ENCODE results near the gene ETFA. TPM values are rescaled to one million over a fixed set of nuclear protein-coding genes. Genes with fewer than 3 reads are reported as not detected.
A peak's percentile ranks its signal among the peaks of the same experiment; 100 is the strongest.

ETFA gene
- total and polyA plus RNA-seq, 2 of the 8 experiments (the other 6 are each of a cell fraction or from before 2014, with no cell fraction given), result 60.9 to 90.0 TPM

DNA sequence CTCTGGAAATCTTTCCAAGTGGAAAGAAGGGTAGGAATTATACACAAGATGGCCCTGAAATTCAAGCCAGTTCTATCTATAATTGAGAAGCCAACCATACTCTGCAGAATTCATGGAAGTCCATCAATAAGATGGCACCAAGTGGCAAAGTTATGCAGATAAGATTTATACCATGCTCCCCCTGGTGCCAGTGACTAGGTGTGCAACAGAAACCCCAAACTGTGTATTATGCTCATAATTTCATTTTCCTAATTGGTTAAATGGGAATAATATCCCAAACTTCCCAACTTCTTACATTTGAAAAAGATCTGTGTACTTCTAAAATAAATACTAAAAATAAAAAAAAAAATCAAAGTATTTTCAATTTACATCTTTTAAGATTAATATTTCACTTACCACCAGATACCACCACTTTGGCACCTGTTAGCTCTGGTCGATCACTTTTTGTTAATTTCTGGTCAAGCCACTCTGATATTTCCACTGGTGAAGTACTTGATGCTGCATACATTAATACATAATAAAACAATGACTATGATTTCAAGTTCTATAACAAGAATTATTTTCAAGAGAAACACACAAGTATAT lies 25.9 kb downstream of the ETFA start:
- no peak overlapping the region for H3K27ac ChIP-seq (ENCODE audit: low read depth, low read length)
- no peak overlapping the region for H3K56ac ChIP-seq (replicated peaks; ENCODE audit: insufficient read length, low read depth, low read length)
- no peaks in the 10 kb centered on the region for H3K23me2 ChIP-seq (ENCODE audit: low read depth, low read length)
- no peak overlapping the region for H3K23ac ChIP-seq (ENCODE audit: insufficient read length)
- H2AK5ac ChIP-seq (ENCODE audit: low read depth, low read length), result no peak overlapping the region
- H4K91ac ChIP-seq (replicated peaks; ENCODE audit: insufficient read length, low read length), result no peak overlapping the region
- TF ChIP-seq TEAD4 (IDR thresholded peaks at IDR 0.05; ENCODE audit: low read depth, low read length) (no peak), RAD21 (IDR thresholded peaks at IDR 0.05 in 1 of 2, conservative IDR thresholded peaks at IDR 0.05 in 1 of 2; ENCODE audit: low read depth in 2 of 2, low read length in 2 of 2) (0 out of 4 replicates have a peak, but pooled peaks of 1 of the 2 experiments have one; percentile 3)
- TF ChIP-seq, protein P1, sequence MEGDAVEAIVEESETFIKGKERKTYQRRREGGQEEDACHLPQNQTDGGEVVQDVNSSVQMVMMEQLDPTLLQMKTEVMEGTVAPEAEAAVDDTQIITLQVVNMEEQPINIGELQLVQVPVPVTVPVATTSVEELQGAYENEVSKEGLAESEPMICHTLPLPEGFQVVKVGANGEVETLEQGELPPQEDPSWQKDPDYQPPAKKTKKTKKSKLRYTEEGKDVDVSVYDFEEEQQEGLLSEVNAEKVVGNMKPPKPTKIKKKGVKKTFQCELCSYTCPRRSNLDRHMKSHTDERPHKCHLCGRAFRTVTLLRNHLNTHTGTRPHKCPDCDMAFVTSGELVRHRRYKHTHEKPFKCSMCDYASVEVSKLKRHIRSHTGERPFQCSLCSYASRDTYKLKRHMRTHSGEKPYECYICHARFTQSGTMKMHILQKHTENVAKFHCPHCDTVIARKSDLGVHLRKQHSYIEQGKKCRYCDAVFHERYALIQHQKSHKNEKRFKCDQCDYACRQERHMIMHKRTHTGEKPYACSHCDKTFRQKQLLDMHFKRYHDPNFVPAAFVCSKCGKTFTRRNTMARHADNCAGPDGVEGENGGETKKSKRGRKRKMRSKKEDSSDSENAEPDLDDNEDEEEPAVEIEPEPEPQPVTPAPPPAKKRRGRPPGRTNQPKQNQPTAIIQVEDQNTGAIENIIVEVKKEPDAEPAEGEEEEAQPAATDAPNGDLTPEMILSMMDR (IDR thresholded peaks at IDR 0.05; ENCODE audit: control extremely low read depth in 1 of 3, insufficient read depth in 1 of 3, low read depth in 1 of 3, low read length in 3 of 3), result peak in 2 of 3 experiments; percentile 4 to 10; a peak in 2 of 4 replicates
- no peak overlapping the region for H3K14ac ChIP-seq (ENCODE audit: insufficient read length)
- FAIRE-seq (no peak), DNase-seq (ENCODE audit: low read depth in 1 of 2, low spot score in 2 of 2) (no peak)
- H3K9ac ChIP-seq (replicated peaks in 1 of 4; ENCODE audit: extremely low read depth in 1 of 4, low read depth in 3 of 4, low read length in 3 of 4), result no peak overlapping the region
- CTCF ChIA-PET (ENCODE audit: partially characterized antibody), result interaction anchor here (0.6 to 3.5 kb wide), 9 partner anchors 8 to 459 kb away, joined by 3 to 16 read pairs (median 3); partner anchors contain the start of gene ETFA
- H3K27me3 ChIP-seq (replicated peaks in 1 of 4; ENCODE audit: control insufficient read depth in 3 of 4, extremely low read depth in 1 of 4, insufficient read depth in 3 of 4, low read length in 3 of 4), result no peaks in the 10 kb centered on the region
- H2BK15ac ChIP-seq (ENCODE audit: low read length), result no peak overlapping the region
- H3K4me1 ChIP-seq (replicated peaks in 1 of 4; ENCODE audit: control insufficient read depth in 3 of 4, insufficient read depth in 4 of 4, low read length in 3 of 4), result no peaks in the 10 kb centered on the region
- no peak overlapping the region for H2AFZ ChIP-seq (ENCODE audit: low read length)
- no peak overlapping the region for H2BK12ac ChIP-seq (ENCODE audit: low read depth, low read length)
- H4K8ac ChIP-seq (ENCODE audit: extremely low read depth, insufficient read depth, low read length), result no peak overlapping the region
- no peak overlapping the region for H3K18ac ChIP-seq (ENCODE audit: extremely low read depth, low read length)
- H3K9me3 ChIP-seq (ENCODE audit: insufficient read depth in 2 of 2, low read depth in 1 of 2, low read length in 1 of 2), result no peaks in the 10 kb centered on the region
- WGBS, 2 experiments (ENCODE audit: extremely low coverage in 1 of 2, insufficient coverage in 1 of 2, insufficient read length in 1 of 2, insufficient replicate concordance in 2 of 2, low coverage in 1 of 2, low lambda C conversion rate in 2 of 2, missing lambda C conversion rate in 1 of 2), result 95% methylated on average over 1 of the region's 1 CpG; no CpG with 5 or more reads in 1 of the 2 experiments
- no peak overlapping the region for H3K4me3 ChIP-seq (ENCODE audit: extremely low read depth in 1 of 4, insufficient read depth in 2 of 4, low read depth in 3 of 4, low read length in 4 of 4)
- no peak overlapping the region for H4K5ac ChIP-seq (ENCODE audit: insufficient read length, low read depth, low read length)
- no peaks in the 10 kb centered on the region for H4K20me1 ChIP-seq (replicated peaks in 1 of 2; ENCODE audit: control insufficient read depth in 1 of 2, insufficient read depth in 2 of 2, low read length in 2 of 2)
- H2BK120ac ChIP-seq (replicated peaks; ENCODE audit: low read depth, low read length), result no peak overlapping the region
- no peak overlapping the region for H3K4ac ChIP-seq (replicated peaks; ENCODE audit: insufficient read length, low read depth, low read length)
- H3K79me1 ChIP-seq (ENCODE audit: low read depth, low read length), result no peaks in the 10 kb centered on the region
- no peak overlapping the region for H2BK5ac ChIP-seq (ENCODE audit: low read depth, low read length)
- H2BK20ac ChIP-seq (ENCODE audit: low read length), result no peak overlapping the region
- H3K79me2 ChIP-seq (ENCODE audit: control insufficient read depth in 1 of 2, insufficient read depth in 2 of 2, low read length in 2 of 2), result no peaks in the 10 kb centered on the region
- H3K36me3 ChIP-seq (ENCODE audit: control insufficient read depth in 2 of 4, insufficient read depth in 4 of 4, low read length in 3 of 4), result peaks cover 0 to 31% (median 2%) of the 10 kb centered on the region in 4 experiments; a peak in 3 of 8 replicates
- POLR2A ChIA-PET (ENCODE audit: partially characterized antibody), result no interaction called here
- no peak overlapping the region for H3K4me2 ChIP-seq (ENCODE audit: insufficient read depth in 1 of 2, low read depth in 2 of 2, low read length in 2 of 2)

Measured in H1 (cell line).